SK-N-SH treated with all-trans-retinoic acid at 6 μM for 48 hours (cell line): ENCODE data around the gene RAB11FIP4.
"Not testable (repeated sequence)": the region's sequence is repeated elsewhere in the genome, so short reads cannot be mapped to it uniquely, and the experiment has no call there.

Source experiments
- ARNTL ChIP-seq: fragments of 450-650 bp; formaldehyde crosslinking; IDR thresholded peaks from 2 replicates; pipeline ENCODE4 v1.5.0; 2020; ENCODE audit warnings: low read depth, mild to moderate bottlenecking, moderate library complexity, borderline replicate concordance
- BACH2 ChIP-seq: fragments of 250-450 bp; sonication (Bioruptor Pico); IDR thresholded peaks from 2 replicates; pipeline ENCODE4 v1.9.0; 2021; ENCODE audit warnings: mild to moderate bottlenecking, borderline replicate concordance
- CREB5 ChIP-seq: fragments of 250-450 bp; sonication (Bioruptor Pico); IDR thresholded peaks from 2 replicates; pipeline ENCODE4 v1.5.1; 2020; ENCODE audit warnings: low read depth, mild to moderate bottlenecking, moderate library complexity
- OSR1 ChIP-seq: fragments of 250-450 bp; sonication (Bioruptor Pico); IDR thresholded peaks from 2 replicates; pipeline ENCODE4 v1.8.0; 2022; ENCODE audit warnings: moderate library complexity, mild to moderate bottlenecking, inconsistent platforms
- RARB ChIP-seq: fragments of 250-450 bp; sonication (Bioruptor Pico); IDR thresholded peaks from 2 replicates; pipeline ENCODE4 v1.8.0; 2021; ENCODE audit warnings: mild to moderate bottlenecking, moderate library complexity
- TCF4 ChIP-seq: fragments of 250-450 bp; sonication (Bioruptor Pico); IDR thresholded peaks from 2 replicates; pipeline ENCODE4 v1.8.0; 2021; ENCODE audit warnings: mild to moderate bottlenecking, moderate library complexity, borderline replicate concordance
- ZFP3 ChIP-seq: fragments of 250-450 bp; sonication (Bioruptor Pico); IDR thresholded peaks from 2 replicates; pipeline ENCODE4 v1.5.0; 2020; ENCODE audit warnings: mild to moderate bottlenecking, moderate library complexity
- ZFP30 ChIP-seq: fragments of 450-650 bp; formaldehyde crosslinking; IDR thresholded peaks from 2 replicates; pipeline ENCODE4 v1.5.0; 2022; ENCODE audit warnings: mild to moderate bottlenecking, moderate library complexity
- ZNF565 ChIP-seq: fragments of 450-650 bp; formaldehyde crosslinking; conservative IDR thresholded peaks from 2 replicates; pipeline ENCODE4 v1.5.0; 2020; ENCODE audit warnings: low read depth, mild to moderate bottlenecking, moderate library complexity
- TF ChIP-seq, protein P1 (sequence below): fragments of 250-450 bp; sonication (Bioruptor Pico); IDR thresholded peaks from 2 replicates; pipeline ENCODE4 v1.8.0; 2020; ENCODE audit warnings: mild to moderate bottlenecking, moderate library complexity, borderline replicate concordance

GRCh38 chr17:31383488-31383887 lies 8.0 kb upstream of the RAB11FIP4 start:
- TF ChIP-seq ZFP3 (CRISPR knock-in tag); TCF4 (CRISPR knock-in tag); OSR1 (CRISPR knock-in tag); BACH2 (CRISPR knock-in tag); ARNTL; ZNF565 (CRISPR knock-in tag); RARB (CRISPR knock-in tag); CREB5 (CRISPR knock-in tag); ZFP30 (CRISPR knock-in tag): not testable (repeated sequence)
- TF ChIP-seq, protein P1, sequence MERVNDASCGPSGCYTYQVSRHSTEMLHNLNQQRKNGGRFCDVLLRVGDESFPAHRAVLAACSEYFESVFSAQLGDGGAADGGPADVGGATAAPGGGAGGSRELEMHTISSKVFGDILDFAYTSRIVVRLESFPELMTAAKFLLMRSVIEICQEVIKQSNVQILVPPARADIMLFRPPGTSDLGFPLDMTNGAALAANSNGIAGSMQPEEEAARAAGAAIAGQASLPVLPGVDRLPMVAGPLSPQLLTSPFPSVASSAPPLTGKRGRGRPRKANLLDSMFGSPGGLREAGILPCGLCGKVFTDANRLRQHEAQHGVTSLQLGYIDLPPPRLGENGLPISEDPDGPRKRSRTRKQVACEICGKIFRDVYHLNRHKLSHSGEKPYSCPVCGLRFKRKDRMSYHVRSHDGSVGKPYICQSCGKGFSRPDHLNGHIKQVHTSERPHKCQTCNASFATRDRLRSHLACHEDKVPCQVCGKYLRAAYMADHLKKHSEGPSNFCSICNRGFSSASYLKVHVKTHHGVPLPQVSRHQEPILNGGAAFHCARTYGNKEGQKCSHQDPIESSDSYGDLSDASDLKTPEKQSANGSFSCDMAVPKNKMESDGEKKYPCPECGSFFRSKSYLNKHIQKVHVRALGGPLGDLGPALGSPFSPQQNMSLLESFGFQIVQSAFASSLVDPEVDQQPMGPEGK (CRISPR knock-in tag), result not testable (repeated sequence)
